Retinal pigment epithelial cell (primary cell): ENCODE measurements around the gene CCM2L.

Source experiments
- DNase-seq: peaks from one replicate; pipeline ENCODE4 v3.0.0-alpha.2; 2010; ENCODE audit warnings: low read depth
- H3K4me3 ChIP-seq: 2 replicates; pipeline ENCODE4 v1.5.1; 2011; ENCODE audit warnings: mild to moderate bottlenecking, low read length, control low read depth, moderate library complexity
- CTCF ChIP-seq: conservative IDR thresholded peaks from 2 replicates; pipeline ENCODE4 v1.5.1; 2011; ENCODE audit warnings: low read depth, low read length, control low read depth, inconsistent platforms

Gene CCM2L

DNA sequence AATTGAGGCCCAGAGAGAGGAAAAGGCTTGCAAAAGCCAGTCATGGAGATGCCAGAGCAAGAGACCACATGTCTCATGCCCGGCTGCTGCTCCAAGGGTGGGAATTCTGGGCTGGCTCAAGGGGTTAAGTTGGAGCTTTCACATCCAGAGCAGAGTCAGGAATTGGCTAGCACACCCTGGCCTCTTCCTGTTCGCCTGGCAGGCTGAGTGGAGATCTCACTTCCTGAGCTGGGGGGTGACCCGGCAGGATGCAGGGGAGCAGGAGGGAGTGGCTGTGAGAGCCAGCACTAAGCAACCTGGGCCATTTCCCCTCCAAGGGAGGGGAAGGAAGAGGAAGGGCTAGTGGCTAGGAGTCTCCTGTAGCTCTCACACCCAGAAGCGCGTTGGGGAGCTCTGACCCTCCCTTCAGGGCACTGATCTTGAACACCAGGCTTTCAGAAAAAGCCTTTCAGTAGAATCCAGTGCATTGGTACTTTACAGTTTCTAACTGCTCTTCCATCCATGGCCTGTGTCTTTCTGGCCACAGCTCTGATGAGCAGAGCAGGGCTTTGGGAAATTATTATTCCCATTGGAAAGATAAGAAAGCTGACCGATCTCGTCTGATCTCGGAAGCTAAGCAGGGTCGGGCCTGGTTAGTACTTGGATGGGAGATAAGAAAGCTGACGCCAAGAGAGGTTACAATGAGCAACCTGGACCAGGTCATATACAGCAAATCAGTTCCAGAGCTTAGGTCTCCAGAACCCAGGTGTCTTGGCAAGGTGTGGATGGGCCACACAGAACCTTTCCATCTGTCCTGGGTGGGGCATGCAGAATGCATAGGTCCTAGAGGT is 2.2 kb upstream of the CCM2L start:
- no peak overlapping the region for H3K4me3 ChIP-seq
- no peak for TF ChIP-seq CTCF
- DNase-seq: no peak

- no peak for DNase-seq
- no peak overlapping the region for H3K4me3 ChIP-seq
- no peak for TF ChIP-seq CTCF
Observed at GRCh38 chr20:32009564-32009963, 674 bp upstream of the CCM2L start.

DNA sequence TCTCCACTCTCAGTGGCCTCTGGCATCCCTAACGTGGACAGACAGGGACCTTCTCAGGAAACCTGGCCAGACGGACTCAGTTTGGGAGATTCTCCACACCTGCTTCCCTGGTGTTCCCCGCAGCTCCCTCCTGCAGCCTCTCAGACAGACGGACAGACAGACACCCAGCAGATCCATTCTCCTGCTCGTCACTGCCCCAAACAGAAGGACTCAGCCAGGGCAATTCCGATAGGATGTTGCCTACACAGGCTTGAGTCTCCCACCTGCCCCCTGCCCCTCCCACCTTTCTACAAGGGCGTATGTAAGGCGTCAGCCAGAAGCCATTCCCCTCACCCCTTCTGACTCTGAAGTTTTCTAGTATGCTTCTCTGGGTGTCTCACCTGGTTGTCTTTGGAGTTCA is 428 bp downstream of the CCM2L start:
- H3K4me3 ChIP-seq: no peak overlapping the region
- TF ChIP-seq CTCF: no peak

DNA sequence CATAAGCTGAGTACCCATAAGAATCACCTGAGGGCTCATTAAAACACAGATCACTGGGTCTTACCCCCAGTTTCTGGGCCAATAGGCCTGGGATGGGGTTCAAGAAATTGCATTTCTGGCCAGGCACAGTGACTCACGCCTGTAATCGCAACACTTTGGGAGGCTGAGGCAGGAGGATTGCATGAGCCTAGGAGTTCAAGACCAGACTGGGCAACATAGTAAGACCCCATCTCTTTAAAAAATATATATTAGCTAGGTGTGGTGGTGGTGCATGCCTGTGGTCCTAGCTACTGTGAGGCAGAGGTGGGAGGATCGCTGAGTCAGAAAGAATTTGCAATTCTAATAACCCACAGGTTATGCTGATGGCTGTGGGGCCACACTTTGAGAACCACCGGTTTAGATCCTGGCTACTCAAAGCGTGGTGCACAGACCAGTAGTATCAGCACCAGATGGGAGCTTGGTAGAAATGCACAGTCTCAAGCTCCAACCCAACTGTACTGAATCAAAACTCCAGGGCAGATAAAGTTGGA is 2.0 kb downstream of the CCM2L start:
- no peak for TF ChIP-seq CTCF
- H3K4me3 ChIP-seq: no peak overlapping the region
- DNase-seq: no peak

More for the DNA sequence above, 428 bp downstream of the CCM2L start:
- no peak for DNase-seq

- H3K4me3 ChIP-seq: no peak overlapping the region
- no peak for DNase-seq
- TF ChIP-seq CTCF: no peak
Observed at GRCh38 chr20:32013326-32013725, 3.1 kb downstream of the CCM2L start.

DNA sequence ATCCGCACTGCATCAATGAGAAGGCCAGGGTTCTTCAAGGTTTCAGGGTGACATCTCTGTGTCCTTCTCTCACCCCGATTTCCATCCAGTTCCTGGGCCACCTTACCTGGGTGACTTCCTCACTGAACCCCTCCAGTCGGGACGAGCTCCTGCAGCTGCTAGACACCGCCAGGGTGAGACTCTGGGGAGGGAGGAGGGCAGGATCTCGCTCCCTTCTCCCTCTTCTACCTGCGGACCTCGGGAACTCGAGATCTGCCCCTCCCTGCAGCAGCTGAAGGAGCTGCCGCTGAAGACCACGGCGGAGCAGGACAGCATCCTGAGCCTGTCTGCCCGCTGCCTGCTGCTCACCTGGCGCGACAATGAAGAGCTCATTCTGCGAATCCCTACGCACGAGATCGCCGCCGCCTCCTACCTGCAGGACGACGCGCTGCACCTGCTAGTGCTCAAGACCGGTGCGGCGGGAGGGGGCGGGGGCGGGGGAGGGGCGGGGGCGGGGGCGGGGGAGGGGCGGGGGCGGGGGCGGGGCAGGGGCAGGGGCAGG is 7.5 kb downstream of the CCM2L start:
- DNase-seq: no peak
- no peak overlapping the region for H3K4me3 ChIP-seq
- TF ChIP-seq CTCF: no peak
